Measurements from ENCODE around the gene NEK3. TPM values are rescaled to one million over a fixed set of nuclear protein-coding genes. Genes with fewer than 3 reads are reported as not detected.

NEK3 gene
- total and polyA plus RNA-seq, 7 donors, result 8.7 to 26.5 (median 21.0) TPM

Other genes with a start within 250 kb of the NEK3 start
- 1 to 10 TPM; 4.5 to 8.1 (median 5.5) TPM for gene ATP7B, start 148.1 kb downstream of the NEK3 start, total RNA-seq
- gene ATP7B, start 148.1 kb downstream of the NEK3 start, polyA plus RNA-seq, result 1 to 10 TPM in 2 of 3 donors, under 1 TPM in 1; 0.60 to 5.1 (median 1.2) TPM
- 10 to 100 TPM; 11.6 to 20.6 (median 17.4) TPM for gene ALG11, start 147.2 kb downstream of the NEK3 start, total RNA-seq
- gene ALG11, start 147.2 kb downstream of the NEK3 start, polyA plus RNA-seq, result 1 to 10 TPM; 1.2 to 9.3 (median 2.1) TPM
- gene UTP14C, start 134.9 kb downstream of the NEK3 start, total RNA-seq, result 10 to 100 TPM; 15.0 to 18.2 (median 15.8) TPM
- 1 to 10 TPM; 1.8 to 9.7 (median 2.4) TPM for gene UTP14C, start 134.9 kb downstream of the NEK3 start, polyA plus RNA-seq
- gene NEK5, start 30.5 kb downstream of the NEK3 start, total RNA-seq, result under 1 TPM in 3 of 4 donors, not detected in 1; 0.27 to 0.83 (median 0.33) TPM
- gene NEK5, start 30.5 kb downstream of the NEK3 start, polyA plus RNA-seq, result under 1 TPM in 2 of 3 donors, not detected in 1; 0.17 to 0.60 TPM
- gene THSD1, start 246.6 kb upstream of the NEK3 start, total RNA-seq, result 1 to 10 TPM; 3.0 to 6.4 (median 4.8) TPM
- gene THSD1, start 246.6 kb upstream of the NEK3 start, polyA plus RNA-seq, result 1 to 10 TPM in 1 of 3 donors, under 1 TPM in 1, not detected in 1; 0.60 to 1.6 TPM

Data from sigmoid colon (tissue), 7 donors.